HG02610 (cell line): ENCODE measurements around the gene KANSL3.
"Not testable (repeated sequence)": the region's sequence is repeated elsewhere in the genome, so short reads cannot be mapped to it uniquely, and the experiment has no call there.

ENCODE experiments used
- ATAC-seq: cut with Tn5 transposase; IDR thresholded peaks from one replicate; pipeline ENCODE4 v1.9.1; 2021; ENCODE audit warnings: mild to moderate bottlenecking, moderate library complexity; ENCODE audit not compliant: unreplicated experiment

Gene KANSL3

GRCh38 chr2:96655526-96655925 lies 17.4 kb upstream of the KANSL3 start:
- no peak for ATAC-seq

GRCh38 chr2:96654791-96655190 lies 16.7 kb upstream of the KANSL3 start:
- ATAC-seq = not testable (repeated sequence)

- no peak for ATAC-seq
These were observed 13.7 kb upstream of the KANSL3 start for GRCh38 chr2:96651793-96652192.

GRCh38 chr2:96649342-96649741 lies 11.2 kb upstream of the KANSL3 start:
- no peak for ATAC-seq

GRCh38 chr2:96648306-96648930 lies 10.3 kb upstream of the KANSL3 start:
- no peak for ATAC-seq

GRCh38 chr2:96647681-96648080 lies 9.6 kb upstream of the KANSL3 start:
- no peak for ATAC-seq

GRCh38 chr2:96642564-96643360 lies 4.7 kb upstream of the KANSL3 start, which contains the start of gene FER1L5:
Gene FER1L5, plus strand, starts transcription at chr2:96642764. Its CDS starts 73 bp downstream, at chr2:96642837.
- ATAC-seq = no peak

- peak; percentile 80 for ATAC-seq
These were observed 548 bp downstream of the KANSL3 start for GRCh38 chr2:96637385-96638143.

GRCh38 chr2:96636551-96637171 lies 1.5 kb downstream of the KANSL3 start:
- ATAC-seq = no peak

GRCh38 chr2:96633641-96634040 lies 4.5 kb downstream of the KANSL3 start:
- ATAC-seq = no peak

- no peak for ATAC-seq
These were observed 6.2 kb downstream of the KANSL3 start for GRCh38 chr2:96631804-96632435.

- ATAC-seq = no peak
These were observed 11.6 kb downstream of the KANSL3 start for GRCh38 chr2:96626553-96626942.

- no peak for ATAC-seq
These were observed 12.2 kb downstream of the KANSL3 start for GRCh38 chr2:96625571-96626552.

- no peak for ATAC-seq
These were observed 15.0 kb downstream of the KANSL3 start for GRCh38 chr2:96623116-96623515.

GRCh38 chr2:96622544-96622943 lies 15.6 kb downstream of the KANSL3 start:
- ATAC-seq = no peak

- ATAC-seq = no peak
These were observed 19.4 kb downstream of the KANSL3 start for GRCh38 chr2:96618596-96619283.

- no peak for ATAC-seq
These were observed 21.1 kb downstream of the KANSL3 start for GRCh38 chr2:96617012-96617411.

- no peak for ATAC-seq
These were observed 21.6 kb downstream of the KANSL3 start for GRCh38 chr2:96616535-96616934.

GRCh38 chr2:96616128-96616527 lies 22.0 kb downstream of the KANSL3 start:
- ATAC-seq = no peak
